Amniotic epithelial cell (primary cell): ENCODE results near the gene WDR4.
"Not testable (repeated sequence)": the region's sequence is repeated elsewhere in the genome, so short reads cannot be mapped to it uniquely, and the experiment has no call there.

Experiments used
- DNase-seq: peaks from one replicate; pipeline ENCODE4 v3.0.0-alpha.2; 2010; ENCODE audit warnings: low read depth

WDR4 gene

GRCh38 chr21:42878993-42879787 is at the start of gene WDR4:
TSS of gene WDR4 (minus strand) at chr21:42879539. CDS start at chr21:42879495, 44 bp downstream.
- peak; percentile 95 for DNase-seq

GRCh38 chr21:42927474-42928200 is 48.3 kb upstream of the WDR4 start:
- not testable (repeated sequence) for DNase-seq

- no peak for DNase-seq
Observed at GRCh38 chr21:42925114-42925926, 46.0 kb upstream of the WDR4 start, which contains the start of gene ERVH48-1. TSS of gene ERVH48-1 (minus strand) at chr21:42925630. CDS start at chr21:42919006, 6,624 bp downstream.

GRCh38 chr21:42924433-42924751 is 45.1 kb upstream of the WDR4 start:
- DNase-seq = no peak

- peak; percentile 83 for DNase-seq
Observed at GRCh38 chr21:42923553-42924432, 44.5 kb upstream of the WDR4 start.

- no peak for DNase-seq
Observed at GRCh38 chr21:42922918-42923317, 43.6 kb upstream of the WDR4 start.

- no peak for DNase-seq
Observed at GRCh38 chr21:42921927-42922326, 42.6 kb upstream of the WDR4 start.

GRCh38 chr21:42918291-42918690 is 39.0 kb upstream of the WDR4 start:
- no peak for DNase-seq

- peak; percentile 36 for DNase-seq
Observed at GRCh38 chr21:42913476-42913875, 34.1 kb upstream of the WDR4 start.

- not testable (repeated sequence) for DNase-seq
Observed at GRCh38 chr21:42911920-42912319, 32.6 kb upstream of the WDR4 start.

- DNase-seq = not testable (repeated sequence)
Observed at GRCh38 chr21:42908484-42908883, 29.1 kb upstream of the WDR4 start.

- no peak for DNase-seq
Observed at GRCh38 chr21:42906233-42906632, 26.9 kb upstream of the WDR4 start.

GRCh38 chr21:42905195-42905594 is 25.9 kb upstream of the WDR4 start:
- DNase-seq = no peak

GRCh38 chr21:42903817-42904216 is 24.5 kb upstream of the WDR4 start:
- no peak for DNase-seq

GRCh38 chr21:42900446-42900845 is 21.1 kb upstream of the WDR4 start:
- DNase-seq = no peak

GRCh38 chr21:42892931-42893755 is 13.8 kb upstream of the WDR4 start, which contains the start of gene NDUFV3:
TSS of gene NDUFV3 (plus strand) at chr21:42893309. CDS start at chr21:42893334, 25 bp downstream.
- peak; percentile 94 for DNase-seq

- no peak for DNase-seq
Observed at GRCh38 chr21:42892582-42892930, 13.2 kb upstream of the WDR4 start.

- DNase-seq = no peak
Observed at GRCh38 chr21:42887326-42887725, 8.0 kb upstream of the WDR4 start.

GRCh38 chr21:42883921-42884320 is 4.6 kb upstream of the WDR4 start:
- DNase-seq = no peak

GRCh38 chr21:42880352-42880751 is 1.0 kb upstream of the WDR4 start:
- no peak for DNase-seq

GRCh38 chr21:42878678-42878992 is 704 bp downstream of the WDR4 start:
- no peak for DNase-seq
